ENCODE data around the gene BABAM1.

BABAM1 gene

GRCh38 chr19:17309198-17309964, 42.1 kb downstream of the BABAM1 start, which contains the start of gene DDA1:
Gene DDA1 (plus strand): TSS chr19:17309563. CDS start chr19:17309655, 92 bp downstream.
- Histone ChIP-seq H3K4me1 (ENCODE audit: insufficient read depth, low read length) (peaks cover 17% of the 10 kb centered on the region), H3K9ac (ENCODE audit: low read depth, low read length) (peak within 1 kb of the TSS; percentile 87), H3K9me3 (ENCODE audit: control insufficient read depth, insufficient read depth, low read length) (no peaks in the 10 kb centered on the region), H3K36me3 (ENCODE audit: insufficient read depth, low read length) (peaks cover 3% of the 10 kb centered on the region; the same call in 1 of the 2 replicates)

DNA sequence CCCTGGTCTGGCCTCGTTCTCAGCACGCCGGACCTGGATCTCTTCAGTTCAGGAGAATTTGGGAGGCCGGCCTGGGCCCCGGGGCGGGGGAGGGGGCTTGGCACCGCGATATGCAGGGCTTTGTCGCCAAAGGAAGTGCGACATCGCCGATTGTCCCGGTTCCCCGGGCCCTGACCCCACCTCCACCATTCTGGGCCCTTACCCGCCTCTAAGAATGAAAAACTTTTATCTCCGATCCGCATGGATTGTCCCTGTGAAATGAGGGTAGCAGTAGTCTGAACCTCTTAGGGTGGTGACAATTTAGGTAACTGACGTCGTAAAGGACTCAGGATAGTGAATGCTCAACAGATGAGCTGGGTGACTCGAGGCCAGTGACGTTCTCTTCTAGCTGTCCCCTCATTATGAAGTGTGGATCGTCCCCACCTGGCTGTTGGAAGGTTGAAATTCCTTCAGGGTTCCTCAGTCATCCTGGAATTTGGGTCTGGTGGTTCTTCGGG, 42.8 kb downstream of the BABAM1 start:
- H3K9ac ChIP-seq (ENCODE audit: low read depth, low read length) = peak overlapping the region; percentile 87
- H3K4me1 ChIP-seq (ENCODE audit: insufficient read depth, low read length) = peaks cover 13% of the 10 kb centered on the region
- H3K36me3 ChIP-seq (ENCODE audit: insufficient read depth, low read length) = peaks cover 3% of the 10 kb centered on the region; the same call in 1 of the 2 replicates
- H3K9me3 ChIP-seq (ENCODE audit: control insufficient read depth, insufficient read depth, low read length) = no peaks in the 10 kb centered on the region

DNA sequence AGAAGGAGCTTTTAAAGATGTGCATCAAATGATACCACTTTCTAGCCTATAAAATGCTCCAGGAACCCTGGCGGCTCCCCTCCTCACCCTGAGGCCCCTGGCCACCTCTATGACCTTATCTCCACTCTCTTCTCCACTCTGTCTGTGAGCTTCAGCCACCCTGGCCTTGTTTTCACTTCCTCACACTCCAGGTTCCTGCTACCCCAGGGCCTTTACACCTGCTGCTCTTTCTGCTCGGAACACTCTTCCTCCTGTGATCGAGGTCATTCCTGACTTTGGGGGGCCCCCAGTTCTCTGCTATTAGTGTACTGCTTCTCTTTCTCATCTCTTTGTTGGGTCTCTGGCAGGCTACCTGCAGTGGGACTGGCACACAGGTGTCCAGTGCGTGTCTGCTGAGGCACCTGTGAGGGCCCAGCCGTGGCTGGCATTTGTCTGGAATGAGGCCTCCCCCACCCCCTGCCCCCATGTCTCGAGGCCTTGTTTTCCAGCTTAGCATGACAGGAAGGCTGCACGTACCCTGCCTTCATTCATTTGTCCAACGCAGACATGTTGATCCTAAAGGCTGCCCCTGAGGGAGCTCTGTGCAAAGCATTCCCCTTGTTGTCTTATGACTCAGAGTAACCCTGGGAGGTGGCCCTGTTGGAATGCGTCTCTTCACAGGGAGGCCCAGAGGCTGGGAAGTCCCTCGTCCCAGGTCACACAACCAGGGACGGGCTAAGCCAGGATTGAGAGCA, 44.4 kb downstream of the BABAM1 start:
- no peak overlapping the region; the same call in 1 of the 2 replicates for H3K9ac ChIP-seq (ENCODE audit: low read depth, low read length)
- H3K36me3 ChIP-seq (ENCODE audit: insufficient read depth, low read length) = peaks cover 6% of the 10 kb centered on the region; the same call in 1 of the 2 replicates
- no peaks in the 10 kb centered on the region for H3K9me3 ChIP-seq (ENCODE audit: control insufficient read depth, insufficient read depth, low read length)
- peaks cover 13% of the 10 kb centered on the region for H3K4me1 ChIP-seq (ENCODE audit: insufficient read depth, low read length)

DNA sequence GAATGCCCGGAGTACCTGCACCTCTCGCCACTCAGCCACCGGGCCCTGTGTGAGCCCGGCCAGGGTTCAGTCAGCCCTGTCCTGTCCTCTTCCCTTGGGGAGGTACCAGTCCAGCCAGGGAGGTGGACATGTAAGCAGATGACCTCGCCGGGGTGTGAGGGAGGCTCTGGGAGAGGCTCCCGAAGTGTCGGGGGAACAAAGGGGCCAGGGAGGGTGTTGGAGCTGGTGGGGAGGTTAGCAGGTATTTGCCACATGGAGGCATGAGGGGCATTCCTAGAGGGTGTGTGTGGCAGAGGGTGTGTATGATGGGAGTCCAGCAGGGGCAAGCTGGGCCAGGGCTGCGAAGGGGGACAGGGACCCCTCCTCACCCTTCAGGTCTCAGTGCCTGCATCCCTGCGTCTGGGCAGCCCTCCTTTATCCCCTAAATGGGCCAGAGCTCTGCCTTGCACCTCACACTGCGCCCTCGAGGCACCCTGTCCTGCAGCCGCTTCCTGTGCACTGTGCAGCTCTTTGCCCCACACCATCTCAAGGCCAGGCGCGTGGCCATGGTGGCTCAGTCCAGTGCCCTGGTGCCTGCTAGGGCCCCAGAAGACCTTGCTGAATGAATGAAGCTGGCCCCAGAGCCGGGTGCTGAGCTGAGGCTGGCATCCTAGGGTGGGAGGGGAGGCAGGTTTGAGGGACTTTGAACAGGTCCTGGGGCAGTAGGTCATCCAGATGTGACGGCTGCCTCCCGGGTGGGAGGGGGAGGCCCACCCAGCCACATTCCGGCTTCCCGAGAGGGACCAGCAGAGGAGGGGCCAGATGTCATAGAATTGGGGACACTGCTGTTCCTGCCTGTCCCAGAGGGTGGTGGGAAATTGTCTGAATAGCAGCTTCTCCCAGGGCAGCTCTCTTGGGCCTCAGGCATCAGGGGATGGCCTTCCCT, 45.2 kb downstream of the BABAM1 start:
- H3K36me3 ChIP-seq (ENCODE audit: insufficient read depth, low read length) = peaks cover 6% of the 10 kb centered on the region; the same call in 1 of the 2 replicates
- no peak overlapping the region; the same call in 1 of the 2 replicates for H3K9ac ChIP-seq (ENCODE audit: low read depth, low read length)
- H3K9me3 ChIP-seq (ENCODE audit: control insufficient read depth, insufficient read depth, low read length) = no peaks in the 10 kb centered on the region
- peaks cover 13% of the 10 kb centered on the region for H3K4me1 ChIP-seq (ENCODE audit: insufficient read depth, low read length)

- H3K36me3 ChIP-seq (ENCODE audit: insufficient read depth, low read length) = peaks cover 6% of the 10 kb centered on the region; the same call in 1 of the 2 replicates
- no peaks in the 10 kb centered on the region for H3K9me3 ChIP-seq (ENCODE audit: control insufficient read depth, insufficient read depth, low read length)
- H3K4me1 ChIP-seq (ENCODE audit: insufficient read depth, low read length) = peaks cover 13% of the 10 kb centered on the region
- no peak overlapping the region for H3K9ac ChIP-seq (ENCODE audit: low read depth, low read length)
These were observed 46.9 kb downstream of the BABAM1 start for GRCh38 chr19:17314007-17314593.

- H3K36me3 ChIP-seq (ENCODE audit: insufficient read depth, low read length) = peaks cover 3% of the 10 kb centered on the region; the same call in 1 of the 2 replicates
- H3K9me3 ChIP-seq (ENCODE audit: control insufficient read depth, insufficient read depth, low read length) = no peaks in the 10 kb centered on the region
- peaks cover 11% of the 10 kb centered on the region; the same call in 1 of the 2 replicates for H3K4me1 ChIP-seq (ENCODE audit: insufficient read depth, low read length)
- no peak overlapping the region for H3K9ac ChIP-seq (ENCODE audit: low read depth, low read length)
These were observed 51.7 kb downstream of the BABAM1 start for GRCh38 chr19:17318966-17319365.

DNA sequence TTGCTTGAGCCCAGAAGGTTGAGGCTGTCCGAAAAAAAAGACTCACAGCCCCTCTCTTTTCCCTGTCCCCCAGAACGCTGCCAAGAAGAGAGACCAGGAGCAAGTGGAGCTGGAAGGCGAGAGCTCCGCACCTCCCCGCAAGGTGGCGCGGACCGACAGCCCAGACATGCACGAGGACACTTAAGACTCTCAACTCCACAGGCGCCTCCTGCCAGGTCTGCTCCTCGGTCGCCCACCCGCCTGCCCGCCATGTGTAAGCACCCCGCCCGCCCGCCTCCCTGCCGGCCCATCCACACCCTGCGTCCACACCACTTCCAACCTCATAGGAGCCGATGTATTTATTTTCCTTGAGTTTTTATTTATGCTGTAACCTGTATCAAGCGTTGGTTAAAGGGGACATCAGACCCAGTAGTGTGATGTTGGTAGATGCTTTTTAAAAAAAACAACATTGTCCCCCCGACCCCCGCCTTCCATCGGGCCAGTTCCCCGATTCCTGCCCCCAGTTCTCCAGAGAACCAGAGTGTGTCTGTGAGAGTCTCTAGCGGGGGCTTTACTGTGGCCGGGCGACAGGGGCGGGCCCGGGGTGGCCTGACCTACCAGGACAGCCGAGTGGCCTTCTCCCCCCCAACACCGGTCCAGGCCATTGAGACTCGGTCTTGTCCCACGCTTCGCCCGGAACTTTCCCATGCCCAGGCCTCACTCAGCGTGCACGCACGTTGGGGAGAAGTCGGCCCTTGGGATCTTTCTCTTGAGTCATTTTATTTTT, 52.4 kb downstream of the BABAM1 start:
- Histone ChIP-seq H3K36me3 (ENCODE audit: insufficient read depth, low read length) (0 out of 2 replicates have a peak, but pooled peaks cover 3% of the 10 kb centered on the region), H3K9me3 (ENCODE audit: control insufficient read depth, insufficient read depth, low read length) (no peaks in the 10 kb centered on the region), H3K4me1 (ENCODE audit: insufficient read depth, low read length) (peaks cover 11% of the 10 kb centered on the region; the same call in 1 of the 2 replicates), H3K9ac (ENCODE audit: low read depth, low read length) (no peak overlapping the region)

GRCh38 chr19:17320435-17320834, 53.2 kb downstream of the BABAM1 start:
- Histone ChIP-seq H3K4me1 (ENCODE audit: insufficient read depth, low read length) (peaks cover 11% of the 10 kb centered on the region; the same call in 1 of the 2 replicates), H3K36me3 (ENCODE audit: insufficient read depth, low read length) (0 out of 2 replicates have a peak, but pooled peaks cover 3% of the 10 kb centered on the region), H3K9ac (ENCODE audit: low read depth, low read length) (no peak overlapping the region)

DNA sequence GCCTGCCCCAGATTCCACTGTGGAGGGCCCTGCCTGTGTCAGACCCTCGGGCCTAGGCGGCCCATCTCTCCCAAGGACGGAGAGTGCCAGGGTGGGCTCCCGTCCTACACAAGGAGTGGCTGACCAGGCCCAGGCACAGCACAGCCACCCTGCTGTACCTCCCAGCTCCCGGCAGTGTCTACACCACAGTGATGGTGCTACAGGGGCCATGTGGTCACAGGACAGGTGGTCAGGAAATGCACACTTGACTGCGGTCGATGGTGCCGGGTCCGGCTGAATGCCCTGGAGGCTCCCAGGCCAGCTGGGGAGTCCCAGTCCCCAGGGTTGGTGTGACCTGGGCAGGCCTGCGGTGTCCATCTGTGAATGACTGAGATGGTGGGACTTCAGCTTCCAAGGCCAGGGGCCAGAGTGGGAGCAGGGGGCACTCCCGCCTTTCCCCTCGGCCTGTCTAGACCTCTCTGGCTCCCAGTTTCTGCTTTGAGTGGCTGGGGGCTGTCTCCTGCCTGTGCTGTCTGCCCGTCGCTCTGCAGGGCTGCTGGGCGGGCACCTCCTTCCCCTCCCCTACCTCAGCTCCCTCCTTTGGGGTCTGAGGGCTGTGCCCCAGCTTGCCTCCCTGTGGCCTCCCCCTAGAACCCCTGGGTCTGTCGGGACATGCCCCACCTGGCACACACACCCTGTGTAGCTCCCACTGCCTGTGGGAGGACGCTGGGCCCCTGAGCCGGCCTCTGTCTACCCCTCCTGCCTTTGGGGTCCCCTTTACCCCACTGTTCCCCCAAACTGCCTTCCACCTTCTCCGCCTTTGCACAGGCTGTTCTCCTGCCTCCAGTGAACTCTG, 54.6 kb downstream of the BABAM1 start:
- no peak overlapping the region for H3K9ac ChIP-seq (ENCODE audit: low read depth, low read length)
- peaks cover 19% of the 10 kb centered on the region; the same call in 1 of the 2 replicates for H3K4me1 ChIP-seq (ENCODE audit: insufficient read depth, low read length)
- no peaks in the 10 kb centered on the region for H3K9me3 ChIP-seq (ENCODE audit: control insufficient read depth, insufficient read depth, low read length)
- H3K36me3 ChIP-seq (ENCODE audit: insufficient read depth, low read length) = no peaks in the 10 kb centered on the region

More at GRCh38 chr19:17320435-17320834, 53.2 kb downstream of the BABAM1 start:
- no peaks in the 10 kb centered on the region for H3K9me3 ChIP-seq (ENCODE audit: control insufficient read depth, insufficient read depth, low read length)

DNA sequence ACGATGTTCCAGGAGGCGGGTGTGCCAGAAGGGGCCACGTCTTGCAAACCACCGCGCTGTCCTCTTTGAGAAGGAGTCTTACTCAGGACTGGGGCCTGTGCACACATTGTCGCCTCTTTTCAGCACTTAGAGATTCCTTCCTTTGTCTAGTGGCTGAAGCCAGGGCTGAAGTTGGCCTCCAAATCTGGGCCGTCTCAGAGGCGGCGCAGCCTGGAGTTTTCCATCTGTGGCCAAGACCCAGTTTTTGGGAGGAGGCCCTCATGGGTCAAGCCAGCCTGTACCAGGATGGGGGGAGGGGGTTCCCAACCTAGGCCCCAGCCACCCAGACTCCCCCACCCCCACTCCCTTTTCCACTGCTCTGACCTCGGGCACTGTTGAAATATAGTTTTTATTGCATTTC, 55.6 kb downstream of the BABAM1 start:
- peak overlapping the region; percentile 26; the same call in 1 of the 2 replicates for H3K9ac ChIP-seq (ENCODE audit: low read depth, low read length)
- H3K9me3 ChIP-seq (ENCODE audit: control insufficient read depth, insufficient read depth, low read length) = no peaks in the 10 kb centered on the region
- peaks cover 19% of the 10 kb centered on the region; the same call in 1 of the 2 replicates for H3K4me1 ChIP-seq (ENCODE audit: insufficient read depth, low read length)
- no peaks in the 10 kb centered on the region for H3K36me3 ChIP-seq (ENCODE audit: insufficient read depth, low read length)

DNA sequence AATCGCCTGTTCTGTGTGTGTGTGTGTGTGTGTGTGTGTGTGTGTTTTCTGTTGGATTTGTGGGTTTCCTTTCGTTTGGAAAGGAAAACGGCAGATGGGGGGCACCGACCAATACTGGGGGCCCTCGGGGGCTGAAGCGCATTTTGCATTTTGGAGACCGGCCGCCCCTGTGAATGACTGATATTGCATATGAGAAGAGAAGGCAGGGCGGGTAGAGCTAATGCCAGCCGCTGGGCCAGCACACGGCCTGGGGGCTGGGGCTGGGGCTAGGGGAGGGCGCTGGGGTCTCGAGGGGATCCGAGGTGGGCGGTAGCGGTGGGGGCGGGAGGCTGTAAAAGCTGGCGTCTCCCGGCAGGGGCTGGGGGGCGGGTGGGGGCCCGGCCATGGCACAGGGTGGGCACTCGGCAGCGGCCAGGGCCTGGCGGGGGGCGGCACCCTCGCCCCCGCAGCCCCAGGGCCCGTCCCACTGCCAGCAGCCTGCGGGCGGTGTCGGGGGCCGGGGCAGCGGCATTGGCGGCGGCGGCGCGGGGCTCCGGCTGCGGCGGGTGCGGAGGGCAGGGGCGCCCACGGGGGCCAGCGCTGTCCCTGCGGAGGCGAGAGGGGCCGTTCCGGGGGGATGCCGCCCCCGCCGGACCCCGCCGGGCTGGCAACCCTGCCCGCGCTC, 56.2 kb downstream of the BABAM1 start:
- Histone ChIP-seq H3K4me1 (ENCODE audit: insufficient read depth, low read length) (peaks cover 19% of the 10 kb centered on the region; the same call in 1 of the 2 replicates), H3K36me3 (ENCODE audit: insufficient read depth, low read length) (no peaks in the 10 kb centered on the region), H3K9ac (ENCODE audit: low read depth, low read length) (peak overlapping the region; percentile 26; the same call in 1 of the 2 replicates), H3K9me3 (ENCODE audit: control insufficient read depth, insufficient read depth, low read length) (no peaks in the 10 kb centered on the region)

GRCh38 chr19:17323964-17324332, 56.7 kb downstream of the BABAM1 start:
- Histone ChIP-seq H3K9ac (ENCODE audit: low read depth, low read length) (peak overlapping the region; percentile 26; the same call in 1 of the 2 replicates), H3K36me3 (ENCODE audit: insufficient read depth, low read length) (no peaks in the 10 kb centered on the region), H3K4me1 (ENCODE audit: insufficient read depth, low read length) (peaks cover 19% of the 10 kb centered on the region; the same call in 1 of the 2 replicates), H3K9me3 (ENCODE audit: control insufficient read depth, insufficient read depth, low read length) (no peaks in the 10 kb centered on the region)

Data from ES-I3 (cell line).